DMS 273 (cell line): Measurements from ENCODE around the gene PAPPA2.
A peak's percentile ranks its signal among the peaks of the same experiment; 100 is the strongest.
"Not testable (repeated sequence)": the region's sequence is repeated elsewhere in the genome, so short reads cannot be mapped to it uniquely, and the experiment has no call there.

Source experiments
- DNase-seq: peaks from one replicate; lab custom pipeline; 2025; ENCODE audit not compliant: unreplicated experiment; lab: John Stamatoyannopoulos, UW

Gene PAPPA2

GRCh38 chr1:176745945-176746344, 283.0 kb downstream of the PAPPA2 start:
- DNase-seq = peak; percentile 60

- no peak for DNase-seq
These were observed 289.5 kb downstream of the PAPPA2 start for GRCh38 chr1:176752505-176752904.

DNA sequence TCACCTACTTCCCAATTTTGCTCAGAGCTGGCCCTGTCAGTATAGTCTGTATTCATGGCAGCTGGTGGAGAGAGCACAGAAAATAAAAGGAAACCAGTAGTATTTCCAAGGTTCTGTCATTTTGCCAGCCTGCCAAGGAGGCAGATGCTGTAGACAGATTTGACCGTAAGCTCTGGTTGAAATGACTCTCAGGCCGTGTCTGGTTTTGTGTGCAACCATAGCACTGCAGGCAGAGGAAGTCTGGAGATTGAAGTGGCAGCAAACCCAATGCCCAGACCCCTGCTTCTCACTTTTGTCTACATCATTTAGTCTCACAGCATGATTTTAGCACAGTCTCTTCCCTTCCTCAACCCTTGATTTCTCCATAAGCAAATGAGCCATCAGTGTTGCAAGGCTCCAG, 291.7 kb downstream of the PAPPA2 start:
- peak; percentile 97 for DNase-seq

DNA sequence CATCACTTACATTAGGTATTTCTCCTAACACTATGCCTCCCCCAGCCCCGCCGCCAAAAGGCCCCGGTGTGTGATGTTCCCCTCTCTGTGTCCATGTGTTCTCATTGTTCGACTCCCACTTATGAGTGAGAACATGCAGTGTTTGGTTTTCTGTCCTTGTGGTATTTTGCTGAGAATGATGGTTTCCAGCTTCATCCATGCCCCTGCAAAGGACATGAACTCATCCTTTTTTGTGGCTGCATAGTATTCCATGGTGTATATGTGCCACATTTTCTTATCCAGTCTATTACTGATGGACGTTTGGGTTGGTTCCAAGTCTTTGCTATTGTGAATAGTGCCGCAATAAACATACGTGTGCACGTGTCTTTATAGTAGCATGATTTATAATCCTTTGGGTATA, 293.8 kb downstream of the PAPPA2 start:
- not testable (repeated sequence) for DNase-seq

- DNase-seq = no peak
These were observed 302.6 kb downstream of the PAPPA2 start for GRCh38 chr1:176765608-176766007.

DNA sequence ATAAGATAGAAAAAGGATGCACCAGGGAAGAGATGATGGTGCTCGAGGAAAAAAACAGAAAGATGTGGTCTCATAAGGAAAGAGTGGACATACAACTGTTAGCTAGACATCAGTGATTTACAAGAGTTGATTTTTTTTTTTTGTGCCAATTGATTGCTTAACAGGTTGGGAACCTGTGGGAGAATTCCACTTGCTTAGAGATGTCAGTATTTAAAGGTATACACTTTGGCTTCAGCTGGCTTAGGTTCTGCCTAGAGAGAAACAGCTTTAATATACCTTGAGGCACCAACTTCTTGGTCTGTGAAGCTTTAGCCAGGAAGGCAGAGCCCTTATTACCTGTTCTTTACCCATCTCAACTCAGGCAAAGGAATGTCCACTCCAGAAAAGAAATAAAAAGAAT, 303.8 kb downstream of the PAPPA2 start:
- DNase-seq = no peak

GRCh38 chr1:176767714-176768136, 304.8 kb downstream of the PAPPA2 start:
- no peak for DNase-seq

DNA sequence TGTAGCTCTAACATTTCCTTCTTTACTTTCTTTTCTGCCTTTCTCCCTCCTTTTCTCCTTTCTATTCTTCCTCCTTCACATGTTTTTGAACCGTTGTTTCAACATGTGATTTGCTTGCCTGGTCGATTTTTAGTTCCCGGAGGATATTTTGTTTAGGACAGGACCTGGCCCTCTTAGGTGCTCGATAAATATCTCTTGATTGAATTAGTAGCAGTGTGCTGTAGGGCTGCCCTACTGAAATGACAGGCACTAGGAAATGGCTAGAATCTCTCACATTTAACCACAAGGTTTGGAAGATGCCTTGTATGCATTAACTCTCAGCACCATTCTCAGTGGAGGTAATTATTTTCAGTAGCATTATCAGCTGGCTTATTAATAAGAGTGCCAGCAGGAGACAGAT, 305.6 kb downstream of the PAPPA2 start:
- no peak for DNase-seq

DNA sequence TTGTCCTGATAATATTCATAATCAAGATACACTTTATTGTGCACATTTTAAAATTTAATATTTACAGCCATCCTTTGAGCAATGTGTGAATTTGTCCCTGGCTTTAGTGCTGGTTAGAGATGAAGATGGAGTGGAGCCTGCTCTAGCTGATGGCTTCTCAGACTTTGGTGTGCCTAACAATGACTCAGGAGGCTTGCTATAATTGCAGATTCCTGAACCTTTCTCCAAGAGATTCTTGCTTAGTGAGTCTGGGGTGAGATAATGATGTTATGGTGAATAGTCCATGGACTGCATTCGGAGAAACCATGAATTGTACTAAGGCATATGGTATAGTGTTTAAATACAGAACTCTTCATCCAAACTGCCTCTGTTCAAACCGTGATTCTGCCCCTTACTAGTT, 307.1 kb downstream of the PAPPA2 start:
- DNase-seq = no peak

- peak; percentile 17 for DNase-seq
These were observed 310.1 kb downstream of the PAPPA2 start for GRCh38 chr1:176773038-176773437.

DNA sequence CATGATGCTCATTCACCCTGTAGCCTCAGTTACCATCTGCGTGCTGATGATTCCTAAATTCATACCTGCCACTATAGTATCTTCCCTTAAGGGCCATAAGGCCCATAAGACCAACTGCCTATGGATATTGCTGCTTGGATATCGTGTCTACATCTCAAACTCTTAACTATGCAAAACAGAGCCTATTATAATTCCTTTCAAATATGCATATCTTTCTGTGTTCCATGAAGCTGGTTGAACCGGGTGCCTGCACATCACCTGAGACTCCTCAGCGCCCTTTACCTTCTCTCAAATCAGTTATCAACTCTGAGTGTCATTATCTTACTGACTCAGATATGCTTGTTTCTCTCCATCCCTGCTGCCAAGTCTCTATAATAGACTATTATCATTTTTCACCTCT, 311.2 kb downstream of the PAPPA2 start:
- no peak for DNase-seq

- no peak for DNase-seq
These were observed 312.4 kb downstream of the PAPPA2 start for GRCh38 chr1:176775378-176775777.

DNA sequence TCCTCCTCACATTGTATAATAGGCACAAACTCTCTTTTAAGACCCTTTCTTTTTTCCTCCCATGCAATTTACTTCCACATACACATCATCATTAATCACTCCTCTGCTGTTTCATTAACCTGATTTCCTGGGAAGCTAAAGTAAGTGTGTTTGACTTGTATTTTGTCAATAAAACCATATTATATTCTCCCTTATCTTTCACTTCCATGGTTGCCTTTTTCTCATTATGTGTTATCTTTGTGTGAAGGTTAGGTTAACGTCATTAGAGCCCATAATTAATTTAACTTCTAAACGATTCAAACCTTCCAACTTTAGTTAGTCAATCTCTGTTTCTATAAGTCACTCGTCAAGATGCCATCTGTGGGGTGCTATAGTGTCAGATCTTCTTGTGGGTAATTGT, 313.0 kb downstream of the PAPPA2 start:
- DNase-seq = no peak

DNA sequence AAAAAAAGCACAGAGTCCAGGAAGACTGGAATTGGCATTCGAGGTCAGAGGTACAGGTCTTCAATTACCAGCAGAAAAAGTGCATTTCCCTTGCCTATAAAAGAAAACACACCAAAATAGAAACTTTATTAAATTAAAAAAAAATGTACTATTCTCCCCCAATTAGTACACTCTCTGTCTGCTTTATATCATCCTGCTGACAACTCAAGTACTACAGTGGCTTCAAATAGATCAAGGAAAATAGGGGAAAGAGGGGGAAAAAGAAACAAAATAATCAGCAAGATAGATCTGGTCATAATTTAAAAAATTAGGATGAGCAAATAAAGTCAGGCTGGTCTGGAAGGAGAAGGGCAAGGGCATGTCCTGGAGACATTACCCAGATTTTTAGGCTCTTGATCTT, 315.1 kb downstream of the PAPPA2 start:
- no peak for DNase-seq

DNA sequence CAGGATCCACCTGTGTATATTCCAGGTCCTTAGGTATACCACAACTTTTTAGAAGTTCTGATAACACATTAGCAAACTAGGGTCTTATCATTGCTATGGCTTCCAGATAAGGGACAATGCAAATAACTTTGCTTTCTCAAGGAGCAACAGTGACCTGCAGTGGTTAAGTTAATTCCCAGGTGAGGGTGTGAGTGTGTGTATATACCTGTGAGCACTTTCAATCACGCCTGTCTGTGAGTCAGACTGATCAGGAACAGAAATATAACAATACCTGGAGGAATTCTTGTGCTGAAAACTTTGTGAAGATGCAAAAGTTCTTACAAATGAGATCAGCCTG, 317.0 kb downstream of the PAPPA2 start:
- no peak for DNase-seq

GRCh38 chr1:176783309-176783708, 320.3 kb downstream of the PAPPA2 start:
- no peak for DNase-seq

GRCh38 chr1:176785056-176785455, 322.1 kb downstream of the PAPPA2 start:
- no peak for DNase-seq

DNA sequence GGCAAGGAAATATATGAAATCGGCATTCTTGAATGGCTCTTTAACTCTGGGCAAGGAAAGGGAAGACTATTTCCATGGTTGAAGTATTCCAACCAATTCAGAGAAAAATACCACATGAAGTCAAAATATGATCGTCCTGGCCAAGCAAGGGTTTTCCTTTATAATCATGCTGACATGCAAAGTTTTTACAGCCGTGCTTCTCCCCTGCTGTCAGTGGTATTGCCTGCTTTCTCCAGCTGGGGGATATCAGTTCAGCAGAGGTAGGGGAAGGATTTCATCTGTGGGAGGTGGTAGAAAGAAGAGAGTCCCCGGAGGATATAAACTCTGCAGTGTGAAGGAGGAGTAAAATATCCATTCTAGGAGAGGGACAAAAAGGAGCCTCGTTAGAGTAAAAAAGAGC, 322.8 kb downstream of the PAPPA2 start:
- peak; percentile 72 for DNase-seq

- DNase-seq = no peak
These were observed 323.3 kb downstream of the PAPPA2 start for GRCh38 chr1:176786274-176786673.

- DNase-seq = peak; percentile 77
These were observed 326.7 kb downstream of the PAPPA2 start for GRCh38 chr1:176789571-176790090.

DNA sequence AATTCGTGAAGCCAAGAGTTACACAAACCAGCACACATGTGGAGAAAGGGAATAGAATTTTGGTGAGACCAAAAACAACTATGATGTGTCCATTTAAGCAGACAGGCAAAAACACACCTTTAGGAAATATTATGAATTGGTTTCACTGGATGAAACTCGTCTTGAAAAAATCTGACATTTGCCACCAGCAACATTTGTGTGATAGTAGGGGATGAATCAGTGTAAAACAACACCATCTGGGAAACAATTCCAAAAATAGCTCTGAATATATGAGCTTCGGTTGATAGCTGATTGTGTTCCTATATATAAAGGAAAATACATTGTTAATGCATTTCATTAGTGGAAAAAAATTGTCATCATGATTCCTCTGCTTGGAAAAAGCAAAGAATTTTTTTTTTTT, 327.8 kb downstream of the PAPPA2 start:
- DNase-seq = peak; percentile 42

DNA sequence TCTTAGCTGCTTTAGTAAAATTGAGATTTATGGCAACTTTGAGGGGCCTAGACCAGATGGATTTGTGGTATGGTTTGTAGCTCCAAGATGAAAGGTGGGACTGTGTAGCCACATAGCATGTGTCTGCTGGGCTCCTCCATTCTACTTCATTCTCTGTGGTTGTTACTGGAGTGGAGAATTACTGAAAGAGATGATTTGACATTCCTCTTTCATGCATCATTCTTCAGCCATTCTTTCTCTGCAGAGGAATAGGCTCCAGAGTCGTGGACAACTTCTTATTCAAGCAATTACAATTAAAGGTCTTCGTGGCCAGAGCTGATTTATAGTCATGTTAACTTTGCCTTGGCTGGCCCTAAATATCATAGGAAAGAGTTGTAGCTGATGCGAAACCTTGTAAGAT, 328.9 kb downstream of the PAPPA2 start:
- no peak for DNase-seq

DNA sequence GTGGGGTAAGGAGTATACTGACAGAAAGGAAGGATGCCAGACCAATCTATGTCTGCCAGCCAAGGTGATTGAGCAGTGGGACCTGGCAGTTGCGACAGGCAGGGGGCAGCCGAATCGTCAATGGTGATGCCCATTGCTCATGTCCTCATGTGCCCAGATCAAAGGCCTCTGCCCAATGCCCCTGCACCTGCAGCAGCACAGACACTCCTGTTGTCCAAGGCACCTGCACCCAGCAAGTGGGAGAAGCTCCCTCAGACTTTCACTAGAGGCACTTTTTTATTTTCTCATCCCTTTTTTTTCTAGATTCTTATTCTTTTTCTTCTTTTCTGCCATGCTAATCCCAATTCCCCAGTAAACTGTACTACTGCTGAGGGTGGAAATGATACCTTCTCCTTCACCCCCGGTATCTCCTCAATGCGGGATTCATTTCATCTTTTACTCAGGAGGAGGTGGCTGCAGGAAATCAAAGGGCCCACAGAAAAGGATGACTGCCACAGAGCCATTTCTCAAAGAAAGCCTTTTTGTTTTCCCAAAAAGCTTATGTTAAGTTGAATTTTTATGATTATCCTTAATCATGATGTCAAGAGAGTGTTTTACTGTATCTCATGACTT, 332.0 kb downstream of the PAPPA2 start:
- DNase-seq = peak; percentile 60
